Fibroblast of lung (primary cell): Measurements from ENCODE around the gene PIK3CD. TPM values are rescaled to one million over a fixed set of nuclear protein-coding genes. Genes with fewer than 3 reads are reported as not detected.
A peak's percentile ranks its signal among the peaks of the same experiment; 100 is the strongest.

ENCODE experiments used
- DNase-seq, 2 donors: peaks; one replicate each; pipeline versions ENCODE4 v3.0.0 to v3.0.0-alpha.2; 2010; ENCODE audit warnings: low read depth in 2 of 2
- H2AFZ ChIP-seq: 2 replicates; pipeline ENCODE4 v1.5.1; 2012; ENCODE audit warnings: low read length, control low read depth, inconsistent platforms
- H3K27ac ChIP-seq: 2 replicates; pipeline ENCODE4 v1.5.1; 2011; ENCODE audit warnings: low read length, control low read depth; ENCODE audit not compliant: insufficient read depth
- H3K27me3 ChIP-seq: 2 replicates; pipeline ENCODE4 v1.5.1; 2011; ENCODE audit warnings: mild to moderate bottlenecking, low read length; ENCODE audit not compliant: control insufficient read depth, insufficient read depth
- H3K36me3 ChIP-seq: 2 replicates; pipeline ENCODE4 v1.5.1; 2011; ENCODE audit warnings: low read length; ENCODE audit not compliant: control insufficient read depth, insufficient read depth
- H3K4me1 ChIP-seq: 2 replicates; pipeline ENCODE4 v1.5.1; 2011; ENCODE audit warnings: low read length; ENCODE audit not compliant: control insufficient read depth, insufficient read depth; ENCODE audit errors: extremely low read depth
- H3K4me2 ChIP-seq: 2 replicates; pipeline ENCODE4 v1.5.1; 2011; ENCODE audit warnings: low read length, control low read depth; ENCODE audit not compliant: insufficient read depth; ENCODE audit errors: extremely low read depth
- H3K4me3 ChIP-seq, 4 experiments: fragments of 200-600 bp in 1 of 4; sonication (generic) in 1 of 4; replicated peaks in 1 of 4; 2 replicates each; pipeline ENCODE4 v1.5.1; 2011 to 2016; ENCODE audit warnings: low read length in 4 of 4, low read depth in 3 of 4, mild to moderate bottlenecking in 3 of 4, control low read depth in 2 of 4, inconsistent platforms in 1 of 4, mixed read lengths in 1 of 4; ENCODE audit not compliant: insufficient read depth in 1 of 4; ENCODE audit errors: control extremely low read depth in 1 of 4
- H3K79me2 ChIP-seq: 2 replicates; pipeline ENCODE4 v1.5.1; 2012; ENCODE audit warnings: mild to moderate bottlenecking, low read length, inconsistent platforms; ENCODE audit not compliant: control insufficient read depth, insufficient read depth
- H3K9ac ChIP-seq: 2 replicates; pipeline ENCODE4 v1.5.1; 2011; ENCODE audit warnings: mild to moderate bottlenecking, low read length, control low read depth; ENCODE audit not compliant: insufficient read depth
- H3K9me3 ChIP-seq: 2 replicates; pipeline ENCODE4 v1.5.1; 2012; ENCODE audit warnings: low read depth, low read length; ENCODE audit not compliant: control insufficient read depth, insufficient read depth
- H4K20me1 ChIP-seq: 2 replicates; pipeline ENCODE4 v1.5.1; 2011; ENCODE audit warnings: low read length; ENCODE audit not compliant: control insufficient read depth, insufficient read depth; ENCODE audit errors: extremely low read depth
- EZH2 ChIP-seq: IDR thresholded peaks from 2 replicates; pipeline ENCODE4 v1.5.1; 2012; ENCODE audit warnings: low read length, control low read depth, mild to moderate bottlenecking; ENCODE audit errors: missing control alignments
- polyA plus RNA-seq, 2 donors: library from polyadenylated mRNA; depleted of rRNA in 1 of 2; stranded (reverse) in 1 of 2; unstranded in 1 of 2; fragments of >200 nt; gene quantifications; 2 replicates each; pipeline ENCODE4 v1.2.1, GENCODE V29; 2011 to 2012; ENCODE audit warnings: missing spikeins in 1 of 2
- total RNA-seq: library from RNA; depleted of rRNA; stranded (reverse); fragments of >200 nt; gene quantifications from 2 replicates; pipeline ENCODE4 v1.2.1, GENCODE V29; 2014
- TF ChIP-seq, protein P1 (sequence below), 2 donors: IDR thresholded peaks in 1 of 2; conservative IDR thresholded peaks in 1 of 2; 1 replicate in 1 of 2; 2 replicates in 1 of 2; pipeline ENCODE4 v1.5.1; 2011 to 2012; ENCODE audit warnings: low read length in 2 of 2, control low read depth in 1 of 2, inconsistent platforms in 1 of 2, low read depth in 1 of 2, mild to moderate bottlenecking in 1 of 2

The PIK3CD gene
- total and polyA plus RNA-seq, 2 donors (not counting 1 experiment from before 2014, with no cell fraction given) = 2.8 to 6.4 TPM

DNA sequence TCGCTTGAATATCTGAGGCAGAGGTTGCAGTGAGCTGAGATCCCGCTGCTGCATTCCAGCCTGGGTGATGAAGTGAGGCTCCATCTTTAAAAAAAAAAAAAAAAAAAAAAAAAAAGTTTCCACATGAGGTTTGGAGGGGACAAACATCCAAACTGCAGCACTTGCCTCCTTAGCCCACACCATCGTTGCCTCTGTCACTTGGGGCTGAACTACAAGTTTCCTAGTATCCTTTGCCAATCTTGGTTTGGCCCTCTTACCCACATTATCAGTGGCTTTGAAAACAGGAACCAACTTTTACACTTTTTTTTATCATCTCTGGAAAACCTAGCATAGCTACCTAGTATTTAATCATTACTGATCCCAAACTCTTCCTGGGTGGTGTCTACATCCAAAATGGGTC lies 113.0 kb downstream of the PIK3CD start:
- no peaks in the 10 kb centered on the region for H4K20me1 ChIP-seq

DNA sequence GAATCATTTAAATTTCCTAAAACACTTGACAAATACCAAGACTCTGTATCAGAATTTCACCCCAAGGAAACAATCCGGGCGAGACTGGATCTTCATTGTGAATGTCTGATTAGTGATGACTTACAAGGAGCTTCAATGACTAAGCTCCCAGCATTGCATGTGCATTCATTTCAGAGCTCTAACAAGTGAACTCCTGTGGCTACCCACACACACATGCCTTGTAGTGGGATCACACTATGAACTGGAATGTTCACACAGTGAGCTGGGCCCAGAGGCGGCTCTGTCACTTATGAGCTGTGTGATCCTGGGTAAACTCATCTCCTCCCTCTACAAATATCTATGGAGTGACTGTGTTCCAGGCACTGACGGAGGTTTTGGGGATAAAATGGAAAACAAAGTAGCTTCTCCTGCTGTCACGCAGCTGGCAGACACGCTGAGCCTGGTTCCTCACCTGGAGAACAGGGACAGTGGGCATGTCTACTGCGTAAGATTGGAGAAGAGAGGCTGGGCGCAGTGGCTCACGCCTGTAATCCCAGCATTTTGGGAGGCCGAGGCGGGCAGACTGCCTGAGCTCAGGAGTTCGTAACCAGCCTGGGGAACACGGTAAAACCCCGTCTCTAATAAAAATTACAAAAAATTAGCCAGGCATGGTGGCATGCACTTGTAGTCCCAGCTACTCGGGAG lies 115.4 kb downstream of the PIK3CD start:
- no peaks in the 10 kb centered on the region for H3K79me2 ChIP-seq
- no peak overlapping the region for H3K9ac ChIP-seq

More for the DNA sequence above, 113.0 kb downstream of the PIK3CD start:
- no peaks in the 10 kb centered on the region for H3K27me3 ChIP-seq
- H3K4me1 ChIP-seq = peaks cover 4% of the 10 kb centered on the region
- H3K27ac ChIP-seq = no peak overlapping the region
- H3K36me3 ChIP-seq = no peaks in the 10 kb centered on the region
- H3K4me3 ChIP-seq = no peak overlapping the region
- no peak overlapping the region for H2AFZ ChIP-seq
- peak in 1 of 2 donors; percentile 17 for DNase-seq
- H3K9me3 ChIP-seq = no peaks in the 10 kb centered on the region
- no peaks in the 10 kb centered on the region for H3K79me2 ChIP-seq
- no peak overlapping the region for H3K4me2 ChIP-seq
- TF ChIP-seq EZH2 = no peak
- TF ChIP-seq, protein P1, sequence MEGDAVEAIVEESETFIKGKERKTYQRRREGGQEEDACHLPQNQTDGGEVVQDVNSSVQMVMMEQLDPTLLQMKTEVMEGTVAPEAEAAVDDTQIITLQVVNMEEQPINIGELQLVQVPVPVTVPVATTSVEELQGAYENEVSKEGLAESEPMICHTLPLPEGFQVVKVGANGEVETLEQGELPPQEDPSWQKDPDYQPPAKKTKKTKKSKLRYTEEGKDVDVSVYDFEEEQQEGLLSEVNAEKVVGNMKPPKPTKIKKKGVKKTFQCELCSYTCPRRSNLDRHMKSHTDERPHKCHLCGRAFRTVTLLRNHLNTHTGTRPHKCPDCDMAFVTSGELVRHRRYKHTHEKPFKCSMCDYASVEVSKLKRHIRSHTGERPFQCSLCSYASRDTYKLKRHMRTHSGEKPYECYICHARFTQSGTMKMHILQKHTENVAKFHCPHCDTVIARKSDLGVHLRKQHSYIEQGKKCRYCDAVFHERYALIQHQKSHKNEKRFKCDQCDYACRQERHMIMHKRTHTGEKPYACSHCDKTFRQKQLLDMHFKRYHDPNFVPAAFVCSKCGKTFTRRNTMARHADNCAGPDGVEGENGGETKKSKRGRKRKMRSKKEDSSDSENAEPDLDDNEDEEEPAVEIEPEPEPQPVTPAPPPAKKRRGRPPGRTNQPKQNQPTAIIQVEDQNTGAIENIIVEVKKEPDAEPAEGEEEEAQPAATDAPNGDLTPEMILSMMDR (conservative IDR thresholded peaks at IDR 0.05 in 1 of 2, IDR thresholded peaks at IDR 0.05 in 1 of 2; ENCODE audit: low read depth in 1 of 2, low read length in 2 of 2) = no peak
- H3K9ac ChIP-seq = no peak overlapping the region

DNA sequence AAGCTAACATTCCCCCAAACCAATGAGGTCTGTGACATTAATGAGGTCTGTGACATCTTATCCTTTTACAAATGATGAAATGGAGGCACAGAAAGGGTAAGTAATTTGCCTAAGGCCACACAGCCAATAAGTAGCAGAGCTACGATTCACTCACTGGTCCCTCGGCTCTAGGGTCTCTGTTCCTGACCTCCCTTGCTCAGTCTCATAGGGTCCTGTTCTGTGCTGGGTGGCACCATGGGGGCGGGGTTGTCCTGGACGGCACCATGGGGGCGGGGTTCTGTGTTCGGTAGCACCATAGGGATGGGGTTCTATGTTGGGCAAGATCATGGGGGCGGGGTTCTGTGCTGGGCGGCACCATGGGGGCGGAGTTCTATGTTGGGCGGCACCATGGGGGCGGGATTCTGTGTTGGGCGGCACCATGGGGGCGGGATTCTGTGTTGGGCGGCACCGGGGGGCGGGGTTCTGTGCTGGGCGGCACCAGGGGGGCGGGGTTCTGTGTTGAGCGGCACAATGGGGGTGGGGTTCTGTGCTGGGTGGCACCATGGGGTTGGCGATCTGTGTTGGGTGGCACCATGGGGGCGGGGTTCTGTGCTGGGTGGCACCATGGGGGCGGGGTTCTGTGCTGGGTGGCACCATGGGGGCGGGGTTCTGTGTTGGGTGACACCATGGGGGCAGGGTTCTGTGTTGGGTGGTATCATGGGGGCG lies 116.6 kb downstream of the PIK3CD start:
- TF ChIP-seq EZH2 = no peak
- TF ChIP-seq, protein P1 (conservative IDR thresholded peaks at IDR 0.05 in 1 of 2, IDR thresholded peaks at IDR 0.05 in 1 of 2; ENCODE audit: low read depth in 1 of 2, low read length in 2 of 2) = no peak
- DNase-seq = no peak

More for the DNA sequence above, 115.4 kb downstream of the PIK3CD start:
- H3K9me3 ChIP-seq = no peaks in the 10 kb centered on the region
- H4K20me1 ChIP-seq = no peaks in the 10 kb centered on the region
- no peak overlapping the region for H2AFZ ChIP-seq
- H3K27me3 ChIP-seq = no peaks in the 10 kb centered on the region
- DNase-seq = peak; percentile 92 to 100
- no peaks in the 10 kb centered on the region for H3K36me3 ChIP-seq
- no peak for TF ChIP-seq EZH2
- TF ChIP-seq, protein P1 (conservative IDR thresholded peaks at IDR 0.05 in 1 of 2, IDR thresholded peaks at IDR 0.05 in 1 of 2; ENCODE audit: low read depth in 1 of 2, low read length in 2 of 2) = no peak
- peak overlapping the region; percentile 17 for H3K27ac ChIP-seq
- no peak overlapping the region for H3K4me3 ChIP-seq
- H3K4me1 ChIP-seq = peaks cover 2% of the 10 kb centered on the region
- H3K4me2 ChIP-seq = no peak overlapping the region

More for the DNA sequence above, 116.6 kb downstream of the PIK3CD start:
- no peak overlapping the region for H3K27ac ChIP-seq
- no peaks in the 10 kb centered on the region for H3K27me3 ChIP-seq
- H4K20me1 ChIP-seq = no peaks in the 10 kb centered on the region
- no peaks in the 10 kb centered on the region for H3K9me3 ChIP-seq
- H3K79me2 ChIP-seq = no peaks in the 10 kb centered on the region
- no peak overlapping the region for H3K9ac ChIP-seq
- H3K4me2 ChIP-seq = no peak overlapping the region
- peaks cover 2% of the 10 kb centered on the region for H3K4me1 ChIP-seq
- no peak overlapping the region for H3K4me3 ChIP-seq
- no peak overlapping the region for H2AFZ ChIP-seq
- peaks cover 2% of the 10 kb centered on the region for H3K36me3 ChIP-seq
